Hematopoietic multipotent progenitor cell treated with erythropoietin and hydrocortisone succinate and interleukin-3 and kit ligand, for 15 days (in vitro differentiated cells): ENCODE data around the gene DUSP28.
"Not testable (repeated sequence)": the region's sequence is repeated elsewhere in the genome, so short reads cannot be mapped to it uniquely, and the experiment has no call there.

ENCODE experiments used
- DNase-seq: peaks from one replicate; pipeline ENCODE4 v3.0.0-alpha.2; 2015; ENCODE audit warnings: low spot score

The DUSP28 gene

GRCh38 chr2:240560084-240560479, at the start of gene DUSP28:
DUSP28 (plus strand) TSS chr2:240560357; CDS start chr2:240560685, 328 bp downstream.
- DNase-seq, result peak; percentile 91

- no peak for DNase-seq
Observed at GRCh38 chr2:240510513-240511210, 49.5 kb upstream of the DUSP28 start.

- no peak for DNase-seq
Observed at GRCh38 chr2:240511351-240512108, 48.6 kb upstream of the DUSP28 start.

GRCh38 chr2:240512109-240512485, 48.1 kb upstream of the DUSP28 start:
- no peak for DNase-seq

GRCh38 chr2:240512666-240513535, 47.3 kb upstream of the DUSP28 start:
- no peak for DNase-seq

GRCh38 chr2:240513549-240514287, 46.4 kb upstream of the DUSP28 start:
- DNase-seq, result peak; percentile 84

GRCh38 chr2:240514631-240515030, 45.5 kb upstream of the DUSP28 start:
- no peak for DNase-seq

- no peak for DNase-seq
Observed at GRCh38 chr2:240517342-240517741, 42.8 kb upstream of the DUSP28 start.

GRCh38 chr2:240518981-240519380, 41.2 kb upstream of the DUSP28 start:
- DNase-seq, result no peak

GRCh38 chr2:240519396-240520129, 40.6 kb upstream of the DUSP28 start:
- no peak for DNase-seq

- DNase-seq, result no peak
Observed at GRCh38 chr2:240520130-240520973, 39.8 kb upstream of the DUSP28 start.

- DNase-seq, result no peak
Observed at GRCh38 chr2:240520974-240521350, 39.2 kb upstream of the DUSP28 start.

- DNase-seq, result not testable (repeated sequence)
Observed at GRCh38 chr2:240521885-240522284, 38.3 kb upstream of the DUSP28 start.

GRCh38 chr2:240522406-240522805, 37.8 kb upstream of the DUSP28 start:
- DNase-seq, result no peak

GRCh38 chr2:240523451-240524281, 36.5 kb upstream of the DUSP28 start:
- no peak for DNase-seq

GRCh38 chr2:240524963-240525718, 35.0 kb upstream of the DUSP28 start:
- no peak for DNase-seq

- DNase-seq, result no peak
Observed at GRCh38 chr2:240525802-240526201, 34.4 kb upstream of the DUSP28 start.

- DNase-seq, result no peak
Observed at GRCh38 chr2:240526521-240526920, 33.6 kb upstream of the DUSP28 start.
